ENCODE measurements around the gene HABP4. TPM values are rescaled to one million over a fixed set of nuclear protein-coding genes. Genes with fewer than 3 reads are reported as not detected.

HABP4 gene
- total and polyA plus RNA-seq, 10 of the 15 experiments (the other 5 are each of a cell fraction or from before 2014, with no cell fraction given), result 1.6 to 15.4 (median 11.6) TPM

DNA sequence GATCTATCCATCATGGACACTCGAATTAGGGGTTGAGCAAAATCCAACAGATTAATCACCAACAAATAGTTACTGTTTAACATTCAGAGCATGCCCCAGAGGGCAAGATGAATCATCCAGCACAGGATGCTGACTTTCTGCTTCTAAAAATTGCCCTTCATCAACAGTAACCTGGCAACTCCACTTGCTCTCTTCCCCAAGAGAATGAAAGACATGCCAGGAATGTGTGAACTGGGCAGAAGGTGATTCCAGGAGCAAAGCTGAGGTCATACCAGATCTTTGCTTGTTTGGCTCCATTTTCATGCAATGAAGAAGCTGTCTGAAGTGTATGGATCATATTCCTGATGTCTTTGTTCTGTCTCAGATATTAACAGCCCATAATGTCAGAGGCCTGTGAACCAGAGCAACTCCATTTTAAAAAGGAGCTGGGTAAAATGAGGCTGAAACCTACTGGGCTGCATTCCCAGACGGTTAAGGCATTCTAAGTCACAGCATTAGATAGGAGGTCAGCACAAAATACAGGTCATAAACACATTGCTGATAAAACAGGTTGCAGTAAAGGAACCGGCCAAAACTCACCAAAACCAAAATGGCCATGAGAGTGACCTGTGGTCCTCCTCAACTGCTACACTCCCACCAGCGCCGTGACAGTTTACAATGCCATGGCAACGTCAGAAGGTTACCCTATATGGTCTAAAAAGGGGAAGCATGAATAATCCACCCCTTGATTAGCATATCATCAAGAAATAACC is 29.3 kb upstream of the HABP4 start (continued):
- TF ChIP-seq, protein P1, sequence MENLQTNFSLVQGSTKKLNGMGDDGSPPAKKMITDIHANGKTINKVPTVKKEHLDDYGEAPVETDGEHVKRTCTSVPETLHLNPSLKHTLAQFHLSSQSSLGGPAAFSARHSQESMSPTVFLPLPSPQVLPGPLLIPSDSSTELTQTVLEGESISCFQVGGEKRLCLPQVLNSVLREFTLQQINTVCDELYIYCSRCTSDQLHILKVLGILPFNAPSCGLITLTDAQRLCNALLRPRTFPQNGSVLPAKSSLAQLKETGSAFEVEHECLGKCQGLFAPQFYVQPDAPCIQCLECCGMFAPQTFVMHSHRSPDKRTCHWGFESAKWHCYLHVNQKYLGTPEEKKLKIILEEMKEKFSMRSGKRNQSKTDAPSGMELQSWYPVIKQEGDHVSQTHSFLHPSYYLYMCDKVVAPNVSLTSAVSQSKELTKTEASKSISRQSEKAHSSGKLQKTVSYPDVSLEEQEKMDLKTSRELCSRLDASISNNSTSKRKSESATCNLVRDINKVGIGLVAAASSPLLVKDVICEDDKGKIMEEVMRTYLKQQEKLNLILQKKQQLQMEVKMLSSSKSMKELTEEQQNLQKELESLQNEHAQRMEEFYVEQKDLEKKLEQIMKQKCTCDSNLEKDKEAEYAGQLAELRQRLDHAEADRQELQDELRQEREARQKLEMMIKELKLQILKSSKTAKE (IDR thresholded peaks at IDR 0.05; ENCODE audit: low read depth, poor library complexity, severe bottlenecking), result no peak
- no peak for TF ChIP-seq SP1 (IDR thresholded peaks at IDR 0.05; ENCODE audit: low read depth, low read length)
- no peak for TF ChIP-seq NFIC (IDR thresholded peaks at IDR 0.05; ENCODE audit: low read depth, low read length)
- TF ChIP-seq IKZF1 (conservative IDR thresholded peaks at IDR 0.05), result peak; percentile 79
- TF ChIP-seq CHD4 (IDR thresholded peaks at IDR 0.05), result no peak
- no peak for TF ChIP-seq STAT1 (conservative IDR thresholded peaks at IDR 0.05)
- TF ChIP-seq CBX5 (IDR thresholded peaks at IDR 0.05; ENCODE audit: low read depth), result no peak
- TF ChIP-seq TBL1XR1 (IDR thresholded peaks at IDR 0.05; ENCODE audit: low read depth, low read length), result no peak
- TF ChIP-seq EGR1 (IDR thresholded peaks at IDR 0.05; ENCODE audit: borderline replicate concordance in 1 of 2, low read depth in 2 of 2, low read length in 2 of 2), result no peak
- peak; percentile 56 for TF ChIP-seq ATF7 (IDR thresholded peaks at IDR 0.05; ENCODE audit: low read depth)
- TF ChIP-seq NBN (IDR thresholded peaks at IDR 0.05), result peak; percentile 43; the same call in 1 of the 2 replicates
- TF ChIP-seq SMAD5 (IDR thresholded peaks at IDR 0.05; ENCODE audit: low read depth), result no peak
- no peak for TF ChIP-seq ZNF384 (IDR thresholded peaks at IDR 0.05; ENCODE audit: borderline replicate concordance, low read depth, low read length)
- TF ChIP-seq ZNF622 (IDR thresholded peaks at IDR 0.05), result no peak
- no peak for TF ChIP-seq CBX3 (IDR thresholded peaks at IDR 0.05; ENCODE audit: borderline replicate concordance, low read depth)
- TF ChIP-seq BHLHE40 (IDR thresholded peaks at IDR 0.05; ENCODE audit: borderline replicate concordance in 1 of 2, low read depth in 2 of 2, low read length in 1 of 2), result 0 out of 4 replicates have a peak, but pooled peaks of 1 of the 2 experiments have one; percentile 9
- TF ChIP-seq HCFC1 (IDR thresholded peaks at IDR 0.05; ENCODE audit: low read length), result no peak
- no peak for TF ChIP-seq YBX1 (IDR thresholded peaks at IDR 0.05)
- TF ChIP-seq NRF1 (conservative IDR thresholded peaks at IDR 0.05; ENCODE audit: low read depth, low read length), result no peak
- TF ChIP-seq ASH2L (IDR thresholded peaks at IDR 0.05; ENCODE audit: borderline replicate concordance, low read depth), result no peak
- TF ChIP-seq HDAC6 (IDR thresholded peaks at IDR 0.05; ENCODE audit: unreplicated experiment), result no peak
- TF ChIP-seq NFYA (IDR thresholded peaks at IDR 0.05; ENCODE audit: borderline replicate concordance, low read depth, low read length), result no peak
- no peak for TF ChIP-seq ZZZ3 (IDR thresholded peaks at IDR 0.05; ENCODE audit: control insufficient read depth, insufficient read length, low read depth)
- 0 out of 2 replicates have a peak, but pooled peaks have one; percentile 9 for TF ChIP-seq JUNB (IDR thresholded peaks at IDR 0.05)
- no peak for TF ChIP-seq SPI1 (IDR thresholded peaks at IDR 0.05; ENCODE audit: borderline replicate concordance, insufficient read depth, low read depth, low read length)
- TF ChIP-seq RUNX3 (IDR thresholded peaks at IDR 0.05; ENCODE audit: low read length), result no peak
- no peak for TF ChIP-seq WRNIP1 (IDR thresholded peaks at IDR 0.05; ENCODE audit: borderline replicate concordance, low read depth, low read length)
- TF ChIP-seq CHD1 (IDR thresholded peaks at IDR 0.05; ENCODE audit: low read depth, low read length), result no peak
- TF ChIP-seq POU2F2 (IDR thresholded peaks at IDR 0.05; ENCODE audit: borderline replicate concordance, low read depth, low read length), result peak; percentile 79; the same call in 1 of the 3 replicates
- TF ChIP-seq CBFB (IDR thresholded peaks at IDR 0.05; ENCODE audit: low read depth), result no peak
- TF ChIP-seq MTA3 (IDR thresholded peaks at IDR 0.05; ENCODE audit: borderline replicate concordance, low read length), result no peak
- no peak for TF ChIP-seq HDAC2 (IDR thresholded peaks at IDR 0.05)
- TF ChIP-seq SUPT20H (IDR thresholded peaks at IDR 0.05; ENCODE audit: borderline replicate concordance, control insufficient read depth, low read depth, low read length), result no peak
- TF ChIP-seq KLF5 (IDR thresholded peaks at IDR 0.05; ENCODE audit: partially characterized antibody), result no peak

All from GM12878 (cell line).